OCI-LY7 (cell line): ENCODE data around the gene BAMBI.

Source experiments
- CTCF ChIP-seq: fragments of 200-600 bp; sonication (generic); conservative IDR thresholded peaks from 2 replicates; pipeline ENCODE4 v1.5.1; 2014; ENCODE audit warnings: mild to moderate bottlenecking, antibody characterized with exemption, low read length, moderate library complexity, mixed read lengths
- EZH2phosphoT487 ChIP-seq: fragments of 200-600 bp; sonication (generic); IDR thresholded peaks from 2 replicates; pipeline ENCODE4 v1.6.1; 2018; ENCODE audit warnings: low read depth, borderline replicate concordance, mild to moderate bottlenecking, mixed run types, antibody characterized with exemption, low read length, moderate library complexity, mixed read lengths

GRCh38 chr10:28684986-28685580 lies 7.8 kb downstream of the BAMBI start:
- no peak for TF ChIP-seq CTCF
- no peak for TF ChIP-seq EZH2phosphoT487
